ENCODE measurements around the gene TNS2. TPM values are rescaled to one million over a fixed set of nuclear protein-coding genes. Genes with fewer than 3 reads are reported as not detected.

Gene TNS2
- total RNA-seq, 1 donor from 2014 or later = 0.24 TPM

- Histone ChIP-seq H4K20me1 (ENCODE audit: low read depth) (peaks cover 22% of the 10 kb centered on the region), H3K4me2 (no peak overlapping the region), H3K27me3 (no peaks in the 10 kb centered on the region), H3K4me3 (no peak overlapping the region), H3K27ac (no peak overlapping the region), H3K79me2 (ENCODE audit: low read depth) (no peaks in the 10 kb centered on the region), H3K36me3 (no peaks in the 10 kb centered on the region), H3K9ac (no peak overlapping the region), H3F3A (ENCODE audit: low read depth) (peaks cover 16% of the 10 kb centered on the region), H2AFZ (replicated peaks) (no peak overlapping the region), H3K4me1 (peaks cover 19% of the 10 kb centered on the region), H3K9me3 (ENCODE audit: low read depth) (no peaks in the 10 kb centered on the region)
- TF ChIP-seq EZH2phosphoT487 (IDR thresholded peaks at IDR 0.05) (no peak), EZH2 (IDR thresholded peaks at IDR 0.05) (no peak)
- TF ChIP-seq, protein P1, sequence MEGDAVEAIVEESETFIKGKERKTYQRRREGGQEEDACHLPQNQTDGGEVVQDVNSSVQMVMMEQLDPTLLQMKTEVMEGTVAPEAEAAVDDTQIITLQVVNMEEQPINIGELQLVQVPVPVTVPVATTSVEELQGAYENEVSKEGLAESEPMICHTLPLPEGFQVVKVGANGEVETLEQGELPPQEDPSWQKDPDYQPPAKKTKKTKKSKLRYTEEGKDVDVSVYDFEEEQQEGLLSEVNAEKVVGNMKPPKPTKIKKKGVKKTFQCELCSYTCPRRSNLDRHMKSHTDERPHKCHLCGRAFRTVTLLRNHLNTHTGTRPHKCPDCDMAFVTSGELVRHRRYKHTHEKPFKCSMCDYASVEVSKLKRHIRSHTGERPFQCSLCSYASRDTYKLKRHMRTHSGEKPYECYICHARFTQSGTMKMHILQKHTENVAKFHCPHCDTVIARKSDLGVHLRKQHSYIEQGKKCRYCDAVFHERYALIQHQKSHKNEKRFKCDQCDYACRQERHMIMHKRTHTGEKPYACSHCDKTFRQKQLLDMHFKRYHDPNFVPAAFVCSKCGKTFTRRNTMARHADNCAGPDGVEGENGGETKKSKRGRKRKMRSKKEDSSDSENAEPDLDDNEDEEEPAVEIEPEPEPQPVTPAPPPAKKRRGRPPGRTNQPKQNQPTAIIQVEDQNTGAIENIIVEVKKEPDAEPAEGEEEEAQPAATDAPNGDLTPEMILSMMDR (IDR thresholded peaks at IDR 0.05) = no peak
- H3K9me3 Mint-ChIP-seq = no peaks in the 10 kb centered on the region
- peaks cover 9% of the 10 kb centered on the region for H3K36me3 Mint-ChIP-seq
- H3K27ac Mint-ChIP-seq = peak overlapping the region; percentile 60
- no peak for DNase-seq (ENCODE audit: low spot score)
- H3K27me3 Mint-ChIP-seq (ENCODE audit: insufficient read depth, low read depth) = peaks cover 8% of the 10 kb centered on the region
- peaks cover 36% of the 10 kb centered on the region for H3K4me1 Mint-ChIP-seq
- no peak overlapping the region for H3K4me3 Mint-ChIP-seq
Observed at GRCh38 chr12:53068811-53069585, 19.1 kb downstream of the TNS2 start.

GRCh38 chr12:53069621-53070410 lies 20.0 kb downstream of the TNS2 start:
- Histone ChIP-seq H3K79me2 (ENCODE audit: low read depth) (no peaks in the 10 kb centered on the region), H4K20me1 (ENCODE audit: low read depth) (peaks cover 22% of the 10 kb centered on the region), H3K27ac (no peak overlapping the region), H3K4me3 (no peak overlapping the region), H2AFZ (replicated peaks) (no peak overlapping the region), H3K36me3 (no peaks in the 10 kb centered on the region), H3K9ac (no peak overlapping the region), H3K4me2 (no peak overlapping the region), H3K4me1 (peaks cover 19% of the 10 kb centered on the region), H3K27me3 (no peaks in the 10 kb centered on the region), H3K9me3 (ENCODE audit: low read depth) (no peaks in the 10 kb centered on the region), H3F3A (ENCODE audit: low read depth) (peaks cover 16% of the 10 kb centered on the region)
- DNase-seq (ENCODE audit: low spot score) = no peak
- H3K4me1 Mint-ChIP-seq = peaks cover 38% of the 10 kb centered on the region
- TF ChIP-seq EZH2phosphoT487 (IDR thresholded peaks at IDR 0.05) = no peak
- no peak for TF ChIP-seq EZH2 (IDR thresholded peaks at IDR 0.05)
- TF ChIP-seq, protein P1 (IDR thresholded peaks at IDR 0.05) = no peak
- H3K27ac Mint-ChIP-seq = peak overlapping the region; percentile 60
- H3K4me3 Mint-ChIP-seq = no peak overlapping the region
- H3K27me3 Mint-ChIP-seq (ENCODE audit: insufficient read depth, low read depth) = peaks cover 8% of the 10 kb centered on the region
- peaks cover 17% of the 10 kb centered on the region for H3K36me3 Mint-ChIP-seq
- peaks cover 2% of the 10 kb centered on the region for H3K9me3 Mint-ChIP-seq

DNA sequence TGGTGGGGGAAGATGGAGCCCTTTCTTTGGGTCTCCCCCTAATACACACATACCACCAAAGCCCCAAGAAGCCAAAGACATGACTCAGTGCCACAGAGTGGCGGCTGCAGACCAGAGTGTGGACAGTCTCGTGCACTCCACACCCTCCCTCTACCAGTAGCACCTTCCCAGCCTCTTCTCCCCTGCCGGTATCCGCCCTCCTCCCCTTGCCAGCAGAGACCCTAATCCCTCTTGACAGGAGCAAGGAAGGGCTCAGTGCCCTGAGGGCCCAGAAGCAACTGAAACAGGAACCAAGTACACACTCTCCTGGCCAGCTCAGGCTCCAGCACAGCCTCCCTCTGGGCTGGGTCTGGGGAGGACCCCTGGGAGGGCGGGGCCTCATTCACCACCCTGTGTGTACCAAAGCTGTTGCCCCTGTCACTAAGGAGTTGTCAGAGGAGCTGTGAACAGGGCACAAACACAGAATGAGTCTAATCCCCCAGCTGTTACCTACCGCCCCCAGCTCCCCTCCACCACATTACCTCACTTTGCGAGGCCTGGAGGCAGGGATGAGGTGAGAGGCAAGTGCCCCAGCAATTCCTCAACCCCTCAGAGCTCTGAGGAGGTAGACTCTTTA lies 21.1 kb downstream of the TNS2 start:
- peaks cover 2% of the 10 kb centered on the region for H3K9me3 Mint-ChIP-seq

More for the DNA sequence above, 21.1 kb downstream of the TNS2 start:
- Histone ChIP-seq H3K9ac (no peak overlapping the region), H3K4me2 (no peak overlapping the region), H3K4me1 (peaks cover 19% of the 10 kb centered on the region), H3K79me2 (ENCODE audit: low read depth) (no peaks in the 10 kb centered on the region), H3K9me3 (ENCODE audit: low read depth) (no peaks in the 10 kb centered on the region), H2AFZ (replicated peaks) (no peak overlapping the region), H3K27me3 (no peaks in the 10 kb centered on the region), H3F3A (ENCODE audit: low read depth) (peaks cover 16% of the 10 kb centered on the region), H3K4me3 (no peak overlapping the region), H3K36me3 (no peaks in the 10 kb centered on the region), H3K27ac (no peak overlapping the region), H4K20me1 (ENCODE audit: low read depth) (peaks cover 22% of the 10 kb centered on the region)
- Mint-ChIP-seq H3K27me3 (ENCODE audit: insufficient read depth, low read depth) (peaks cover 8% of the 10 kb centered on the region), H3K4me3 (no peak overlapping the region), H3K27ac (no peak overlapping the region), H3K4me1 (peaks cover 38% of the 10 kb centered on the region), H3K36me3 (peaks cover 23% of the 10 kb centered on the region)
- TF ChIP-seq, protein P1 (IDR thresholded peaks at IDR 0.05) = no peak
- TF ChIP-seq EZH2 (IDR thresholded peaks at IDR 0.05) (no peak), EZH2phosphoT487 (IDR thresholded peaks at IDR 0.05) (no peak)
- DNase-seq (ENCODE audit: low spot score) = no peak

Measured in neural progenitor cell (in vitro differentiated cells).